ENCODE measurements around the gene USP6.
"Not testable (repeated sequence)": the region's sequence is repeated elsewhere in the genome, so short reads cannot be mapped to it uniquely, and the experiment has no call there.

GRCh38 chr17:5137511-5138197 is 21.8 kb downstream of the USP6 start:
- not testable (repeated sequence) for TF ChIP-seq CTCF (IDR thresholded peaks at IDR 0.05; ENCODE audit: low read length); EZH2 (IDR thresholded peaks at IDR 0.05; ENCODE audit: borderline replicate concordance, low read length)

All from OCI-LY1 (cell line).